Esophagus mucosa (tissue), 1 donor: ENCODE data around the gene MIA. TPM values are rescaled to one million over a fixed set of nuclear protein-coding genes. Genes with fewer than 3 reads are reported as not detected.
"Not testable (repeated sequence)": the region's sequence is repeated elsewhere in the genome, so short reads cannot be mapped to it uniquely, and the experiment has no call there.

ENCODE experiments used
- ATAC-seq: fragments of 200-7000 bp; cut with Tn5 transposase; one replicate; pipeline ENCODE4 v1.9.1; 2020
- total RNA-seq: library from RNA; stranded (reverse); gene quantifications from one replicate; pipeline ENCODE4 v1.2.4, GENCODE V29; 2023
- donor health status: DM: yes; HTN: yes; CAD: no.

Gene MIA
- total RNA-seq, 1 donor from 2014 or later = 7.5 TPM

DNA sequence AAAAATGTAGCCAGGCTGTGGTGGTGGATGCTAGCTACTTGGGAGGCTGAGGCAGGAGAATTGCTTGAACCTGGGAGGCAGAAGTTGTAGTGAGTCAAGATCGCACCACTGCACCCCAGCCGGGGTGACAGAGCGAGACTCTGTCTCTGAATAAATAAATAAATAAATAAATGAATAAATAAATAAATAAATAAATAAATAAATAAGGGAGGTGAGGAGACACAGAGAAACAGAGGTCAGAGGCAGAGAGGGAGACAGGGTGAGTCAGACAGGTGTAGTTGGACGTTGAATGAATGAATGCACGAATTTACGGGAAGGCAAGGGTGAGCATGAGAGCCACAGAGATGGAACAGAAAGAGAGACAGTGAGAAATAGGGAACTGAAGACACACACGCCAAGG, 5.8 kb downstream of the MIA start:
- no peak for ATAC-seq

DNA sequence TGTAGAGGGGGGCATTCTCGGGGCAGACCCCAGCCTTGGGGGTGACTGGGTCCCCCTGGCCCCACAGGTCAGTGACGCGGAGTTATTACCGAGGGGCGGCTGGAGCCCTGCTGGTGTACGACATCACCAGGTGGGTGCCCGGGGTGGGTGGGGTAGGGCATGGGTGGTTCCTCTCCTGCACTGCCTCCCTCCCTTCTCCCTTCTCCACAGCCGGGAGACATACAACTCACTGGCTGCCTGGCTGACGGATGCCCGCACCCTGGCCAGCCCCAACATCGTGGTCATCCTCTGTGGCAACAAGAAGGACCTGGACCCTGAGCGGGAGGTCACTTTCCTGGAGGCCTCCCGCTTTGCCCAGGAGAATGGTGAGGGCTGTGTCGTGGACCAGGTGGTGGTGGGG, 8.4 kb downstream of the MIA start:
- ATAC-seq = no peak

- ATAC-seq = not testable (repeated sequence)
Measured at GRCh38 chr19:40784146-40784545, 8.8 kb downstream of the MIA start.

DNA sequence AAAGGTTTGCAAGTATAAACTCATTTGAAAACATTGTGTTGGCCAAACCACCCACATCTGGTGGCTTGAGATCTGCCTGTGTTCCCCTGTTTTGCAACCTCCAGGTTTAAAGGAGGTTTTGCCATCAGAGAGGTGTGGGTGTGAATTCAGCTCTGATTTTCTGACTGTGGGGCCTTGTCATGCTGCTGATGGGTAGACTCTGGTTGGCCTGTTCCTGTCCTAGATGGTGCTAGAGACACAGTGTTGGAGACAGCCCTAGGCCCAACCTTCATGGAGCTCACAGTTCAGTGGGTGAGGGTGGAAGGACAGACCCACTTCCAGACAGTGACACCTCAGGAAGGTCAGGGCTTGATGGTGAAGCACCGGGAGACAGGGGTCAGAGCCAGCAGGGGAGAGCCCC, 10.2 kb downstream of the MIA start:
- ATAC-seq = no peak

DNA sequence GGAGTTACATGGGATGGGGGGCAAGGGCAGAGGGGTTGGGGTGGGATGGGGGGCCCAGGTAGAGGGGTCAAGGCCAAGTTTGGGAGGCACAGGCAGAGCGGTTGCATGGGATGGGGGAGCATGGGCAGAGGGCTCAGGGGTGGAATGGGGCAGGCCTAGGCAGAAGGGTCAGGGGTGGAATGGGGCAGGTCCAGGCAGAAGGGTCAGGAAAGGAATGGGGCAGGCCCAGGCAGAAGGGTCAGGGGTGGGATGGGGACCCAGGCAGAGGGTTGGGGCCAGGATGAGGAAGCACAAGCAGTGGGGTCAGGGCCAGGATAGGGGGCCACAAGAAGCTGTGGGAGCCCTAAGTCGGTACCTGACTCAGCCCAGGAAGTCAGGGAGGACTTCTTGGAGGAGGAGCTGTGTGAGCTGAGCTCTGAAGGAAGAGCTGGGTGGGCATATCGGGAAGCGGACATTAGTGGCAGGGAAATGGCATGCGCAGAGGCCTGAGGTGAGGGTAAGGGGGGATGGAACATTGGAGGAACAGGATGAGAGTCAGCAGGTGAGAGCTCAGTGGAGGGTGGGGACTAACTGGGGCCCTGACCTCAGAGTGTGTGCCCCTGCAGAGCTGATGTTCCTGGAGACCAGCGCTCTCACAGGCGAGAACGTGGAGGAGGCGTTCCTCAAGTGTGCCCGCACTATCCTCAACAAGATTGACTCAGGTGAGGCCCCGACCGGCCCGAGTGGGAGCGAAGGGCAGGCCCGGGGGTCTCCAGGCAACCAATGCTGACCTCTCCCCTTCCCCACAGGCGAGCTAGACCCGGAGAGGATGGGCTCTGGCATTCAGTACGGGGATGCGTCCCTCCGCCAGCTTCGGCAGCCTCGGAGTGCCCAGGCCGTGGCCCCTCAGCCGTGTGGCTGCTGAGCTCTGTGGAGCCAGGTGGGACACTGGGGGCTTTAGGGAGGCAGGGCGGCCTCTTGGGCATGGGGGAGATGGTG, 11.0 kb downstream of the MIA start:
- peak; percentile 10 for ATAC-seq

GRCh38 chr19:40791349-40791748, 16.0 kb downstream of the MIA start:
- ATAC-seq = no peak

DNA sequence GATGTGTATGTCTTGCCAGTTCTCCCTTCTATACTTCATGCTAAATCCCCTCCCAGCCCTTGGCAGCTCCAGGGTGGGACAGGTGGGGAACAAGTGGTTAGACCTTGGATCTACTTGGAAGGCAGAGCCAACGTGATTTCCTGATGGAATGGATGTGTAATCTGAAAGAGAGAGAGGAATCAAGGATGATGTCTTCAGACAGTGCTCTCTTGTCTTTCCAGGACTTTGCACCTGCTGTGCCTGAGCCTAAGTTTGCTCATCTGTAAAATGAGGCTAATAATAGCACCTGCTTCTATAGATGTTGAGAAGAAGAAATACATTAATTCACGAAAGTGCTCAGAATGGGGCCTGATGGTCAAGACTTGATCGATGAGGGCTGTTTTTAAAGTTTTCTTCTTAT, 16.7 kb downstream of the MIA start:
- no peak for ATAC-seq

GRCh38 chr19:40797166-40797962, 22.0 kb downstream of the MIA start:
- no peak for ATAC-seq

DNA sequence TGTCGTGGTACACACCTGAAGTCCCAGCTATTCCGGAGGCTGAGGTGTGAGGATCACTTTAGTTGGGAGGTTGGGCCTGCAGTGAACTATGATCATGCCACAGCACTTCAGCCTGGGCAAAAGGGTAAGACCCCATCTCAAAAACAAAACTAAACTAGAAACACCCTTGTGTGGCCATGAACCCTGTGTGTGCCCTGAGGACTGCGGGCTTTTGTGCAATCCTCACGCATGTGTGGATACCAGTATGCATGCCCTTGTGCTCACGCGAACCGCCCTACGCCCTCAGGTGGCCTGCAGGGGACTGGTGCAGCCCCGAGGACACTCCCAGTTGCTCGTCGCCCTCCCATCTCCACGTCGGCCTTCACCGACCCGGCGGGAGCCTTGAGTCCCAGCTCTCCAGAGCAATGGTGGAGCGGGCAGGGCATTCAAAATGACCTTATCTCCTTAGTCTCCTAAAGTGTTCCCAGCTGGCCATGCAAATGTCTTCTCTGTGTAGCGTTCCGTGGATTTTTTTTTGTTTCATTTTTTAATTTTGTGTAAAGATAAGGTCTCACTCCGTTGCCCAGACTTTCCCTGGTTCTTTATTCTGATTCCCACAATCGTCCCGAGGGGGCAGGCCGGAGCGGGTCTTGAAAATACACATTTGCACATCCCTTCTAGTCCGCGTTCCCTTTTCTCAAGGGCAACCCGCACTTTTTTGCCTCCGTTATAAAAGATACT, 22.8 kb downstream of the MIA start:
- peak; percentile 44 for ATAC-seq

- ATAC-seq = peak; percentile 93
Measured at GRCh38 chr19:40798683-40799557, 23.6 kb downstream of the MIA start, which contains the start of gene EGLN2. EGLN2 (plus strand) TSS chr19:40799191; CDS start chr19:40800573, 1,382 bp downstream.

DNA sequence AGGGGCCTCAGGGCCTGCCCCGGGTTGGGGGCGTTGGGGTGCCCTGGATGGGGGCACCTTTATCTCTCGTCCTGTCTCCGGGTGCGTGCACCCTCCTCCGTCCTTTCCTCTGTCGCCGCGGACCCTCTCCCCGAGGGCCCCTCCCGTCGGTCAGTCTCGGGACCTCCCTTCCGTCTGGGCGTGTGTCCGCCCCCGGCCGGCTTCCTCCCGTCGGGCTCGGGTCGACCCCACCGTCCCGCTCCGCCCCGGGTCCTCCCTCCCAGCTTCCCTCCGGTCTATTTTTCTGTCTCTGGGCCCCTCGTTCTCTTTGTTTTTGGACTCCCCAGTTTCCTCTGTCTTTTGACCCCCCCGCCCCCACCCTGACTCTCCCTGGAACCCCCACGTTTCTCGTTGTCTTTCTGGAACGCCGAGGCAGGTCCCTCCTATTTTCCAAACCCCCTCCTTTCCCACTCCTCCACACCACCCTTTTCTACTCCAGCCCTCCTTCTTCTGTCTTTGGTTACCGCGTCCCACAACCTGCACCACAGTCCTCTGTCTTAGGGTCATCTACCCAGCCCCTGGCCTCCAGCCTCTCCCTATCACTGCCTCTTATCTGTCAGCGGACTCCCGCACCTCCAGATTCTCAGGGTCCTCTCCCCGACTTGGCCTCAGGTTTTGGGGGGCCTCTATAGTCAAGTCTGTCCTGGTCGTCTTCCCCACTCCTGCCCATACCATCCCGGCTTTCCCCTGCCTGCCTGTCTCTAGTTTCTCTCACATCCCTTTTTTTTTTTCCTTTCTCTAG, 24.4 kb downstream of the MIA start:
- peak; percentile 0 for ATAC-seq

- no peak for ATAC-seq
Measured at GRCh38 chr19:40800339-40800996, 25.1 kb downstream of the MIA start.

- no peak for ATAC-seq
Measured at GRCh38 chr19:40800997-40801377, 25.7 kb downstream of the MIA start.

DNA sequence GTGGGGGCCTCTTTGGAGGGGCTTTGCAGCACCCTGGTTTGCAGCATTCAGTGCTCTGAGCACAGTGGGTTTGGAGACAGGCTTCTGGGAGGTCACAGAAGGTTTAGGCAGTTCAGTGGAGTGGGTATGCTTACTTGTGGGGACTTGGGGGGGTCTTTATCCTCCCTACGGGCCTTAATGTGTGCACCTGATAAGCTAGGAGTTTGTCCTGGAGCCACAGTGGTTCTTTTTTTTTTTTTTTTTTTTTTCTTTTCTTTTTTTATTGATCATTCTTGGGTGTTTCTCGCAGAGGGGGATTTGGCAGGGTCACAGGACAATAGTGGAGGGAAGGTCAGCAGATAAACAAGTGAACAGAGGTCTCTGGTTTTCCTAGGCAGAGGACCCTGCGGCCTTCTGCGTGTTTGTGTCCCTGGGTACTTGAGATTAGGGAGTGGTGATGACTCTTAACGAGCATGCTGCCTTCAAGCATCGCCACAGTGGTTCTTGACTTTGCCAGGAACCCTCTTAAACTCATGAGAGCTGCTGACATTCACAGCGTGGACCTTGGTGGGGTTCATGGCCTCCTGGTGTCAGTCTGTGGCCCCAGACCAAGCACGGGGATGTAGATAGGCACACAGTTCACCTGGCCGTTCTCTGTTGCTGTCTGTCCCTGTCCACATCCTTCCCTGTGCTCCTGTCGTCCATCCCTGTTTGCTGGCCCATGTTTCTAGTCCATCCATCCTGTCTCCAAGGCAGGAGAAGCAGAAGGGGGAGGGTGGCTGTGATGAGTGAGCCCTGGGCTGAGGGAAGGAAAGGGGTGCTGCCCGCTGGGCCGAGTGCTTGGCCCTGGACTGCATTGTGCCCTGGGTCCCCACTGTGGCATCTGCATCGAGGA, 26.3 kb downstream of the MIA start:
- ATAC-seq = no peak

DNA sequence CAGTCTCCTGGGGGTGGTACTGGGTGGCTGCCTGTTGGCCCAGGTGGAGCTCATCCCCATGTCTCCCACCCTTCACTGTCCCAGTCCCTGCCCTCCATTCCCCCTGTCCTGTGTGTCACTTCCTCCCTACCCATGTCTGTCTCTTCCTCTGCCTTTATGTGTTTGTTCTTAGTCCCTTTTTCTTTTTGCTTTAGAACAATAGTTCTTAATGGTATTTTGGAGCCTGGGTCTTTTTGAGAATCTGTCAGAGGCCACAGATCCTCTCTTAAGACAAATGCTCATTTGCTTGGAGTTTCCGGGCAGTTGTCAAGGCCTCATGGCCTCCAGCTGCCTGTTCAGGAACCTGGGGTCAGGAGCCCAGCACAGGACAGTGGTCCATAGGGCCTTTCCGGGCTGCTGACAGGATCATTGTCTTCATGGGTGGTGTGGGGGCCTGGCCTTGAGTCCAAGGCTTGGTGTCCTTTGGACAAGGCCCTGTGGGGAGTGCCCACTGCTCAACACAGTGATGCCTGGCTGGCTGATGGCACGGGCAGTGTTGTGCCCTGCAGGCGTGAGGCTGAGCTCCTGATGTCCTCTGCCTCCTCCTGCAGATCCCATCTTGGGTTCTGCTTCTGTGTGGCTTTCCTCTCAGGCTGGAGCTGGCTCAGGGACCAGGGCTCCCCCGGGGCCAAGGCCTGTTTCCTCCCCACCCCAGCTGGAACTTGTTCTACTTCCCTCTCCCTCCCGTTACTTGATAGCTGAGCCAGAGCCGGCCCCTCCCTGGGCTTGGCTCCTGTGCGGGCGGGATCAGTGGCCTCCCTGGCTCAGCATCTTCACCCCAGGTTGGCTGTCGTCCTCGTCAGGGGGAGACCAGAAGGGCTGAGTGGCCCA, 27.2 kb downstream of the MIA start:
- ATAC-seq = no peak

GRCh38 chr19:40803170-40803856, 28.0 kb downstream of the MIA start:
- ATAC-seq = no peak
